Activated T-cell treated with anti-CD3 and anti-CD28 coated beads for 1 hour (primary cell): Measurements from ENCODE around the gene CDKL5.

Source experiments
- DNase-seq: peaks from one replicate; pipeline ENCODE4 v3.0.0-alpha.2; 2020; ENCODE audit warnings: low read depth

Gene CDKL5

DNA sequence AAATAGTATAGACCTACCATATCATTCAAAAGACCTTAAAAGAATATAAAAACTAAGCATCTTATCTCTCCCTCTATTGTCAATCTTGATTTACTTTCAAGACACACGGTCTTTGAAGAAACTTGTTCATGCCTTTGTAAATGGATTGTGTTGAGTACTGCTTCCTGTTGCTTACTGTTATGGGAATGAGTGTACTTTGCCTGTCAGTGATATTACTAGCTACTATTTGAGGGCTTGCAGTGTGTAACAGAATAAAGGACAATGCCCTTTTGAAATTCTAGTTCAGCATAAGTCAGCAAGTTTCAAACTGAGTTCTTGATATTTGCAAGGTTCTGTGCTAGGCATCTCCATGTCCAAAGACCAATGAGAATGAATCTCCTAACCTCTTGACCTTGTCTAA, 36.0 kb downstream of the CDKL5 start:
- no peak for DNase-seq

DNA sequence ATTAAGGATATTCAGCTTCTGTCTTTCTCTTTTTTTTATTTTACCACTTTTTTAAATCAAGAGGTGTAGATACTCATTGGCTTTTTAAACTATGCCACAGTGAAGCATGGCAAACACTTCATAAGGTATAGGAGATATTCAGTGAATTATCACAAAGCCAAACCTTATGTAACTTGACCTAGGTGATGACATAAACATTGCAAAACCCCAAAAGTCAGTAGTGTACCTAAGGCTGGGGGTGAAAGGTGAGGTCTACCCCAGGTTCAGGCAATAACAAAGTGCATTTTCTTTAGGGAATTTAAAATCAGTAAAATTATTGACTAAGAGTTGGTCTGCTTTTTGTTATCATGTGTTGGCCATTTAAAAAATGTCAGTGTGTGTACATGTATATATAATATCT, 39.1 kb downstream of the CDKL5 start:
- DNase-seq = no peak

DNA sequence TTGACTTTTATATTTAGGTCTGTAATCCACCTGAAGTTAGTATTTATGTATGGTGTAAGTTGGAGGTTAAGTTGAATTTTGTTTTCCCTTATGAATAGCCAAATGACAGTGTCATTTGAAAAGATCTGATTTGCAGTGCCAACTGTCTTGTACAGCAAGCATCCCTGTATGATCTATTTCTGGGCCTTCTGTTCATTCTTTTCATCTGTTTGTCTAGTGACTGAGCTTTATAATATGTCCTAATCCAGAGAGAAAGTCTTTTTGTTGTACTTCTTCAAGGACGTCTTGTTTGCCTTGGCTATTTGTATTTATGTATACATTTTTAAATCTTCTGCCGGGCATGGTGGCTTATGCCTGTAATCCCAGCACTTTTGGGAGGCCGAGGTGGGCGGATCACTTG, 39.6 kb downstream of the CDKL5 start:
- no peak for DNase-seq

DNA sequence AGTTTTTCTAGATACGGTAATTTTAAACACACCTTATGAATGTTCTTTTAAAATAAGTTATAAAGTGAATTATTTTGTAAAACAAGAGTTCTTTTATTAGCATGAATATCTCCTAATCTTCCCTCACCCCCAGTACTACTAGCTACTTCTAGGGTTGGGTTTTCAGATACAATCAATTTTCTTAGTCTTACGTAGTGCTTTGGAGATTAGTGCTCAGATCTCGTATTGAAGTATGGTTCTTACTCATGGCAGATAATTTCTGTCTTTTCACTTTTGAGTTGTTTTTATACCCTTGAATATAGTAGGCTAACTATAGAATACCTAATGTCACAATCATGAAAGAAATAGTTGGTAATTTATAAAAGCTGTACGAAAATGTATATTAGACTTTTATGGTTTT, 43.2 kb downstream of the CDKL5 start:
- no peak for DNase-seq

DNA sequence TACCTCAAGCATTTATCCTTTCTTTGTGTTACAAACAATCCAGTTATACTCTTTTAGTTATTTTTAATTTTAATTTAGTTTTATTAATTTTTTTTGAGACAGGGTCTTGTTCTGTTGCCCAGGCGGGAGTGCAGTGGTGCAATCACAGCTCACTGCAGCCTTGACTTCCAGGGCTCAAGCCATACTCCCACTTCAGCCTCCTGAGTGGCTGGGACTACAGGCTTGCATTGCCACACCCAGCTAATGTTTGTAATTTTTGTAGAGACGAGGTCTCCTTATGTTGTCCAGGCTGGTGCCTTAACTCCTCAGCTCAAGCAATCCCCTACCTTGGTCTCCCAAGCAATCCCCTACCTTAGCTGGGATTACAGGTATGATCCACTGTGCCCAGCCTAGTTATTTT, 45.9 kb downstream of the CDKL5 start:
- DNase-seq = no peak

DNA sequence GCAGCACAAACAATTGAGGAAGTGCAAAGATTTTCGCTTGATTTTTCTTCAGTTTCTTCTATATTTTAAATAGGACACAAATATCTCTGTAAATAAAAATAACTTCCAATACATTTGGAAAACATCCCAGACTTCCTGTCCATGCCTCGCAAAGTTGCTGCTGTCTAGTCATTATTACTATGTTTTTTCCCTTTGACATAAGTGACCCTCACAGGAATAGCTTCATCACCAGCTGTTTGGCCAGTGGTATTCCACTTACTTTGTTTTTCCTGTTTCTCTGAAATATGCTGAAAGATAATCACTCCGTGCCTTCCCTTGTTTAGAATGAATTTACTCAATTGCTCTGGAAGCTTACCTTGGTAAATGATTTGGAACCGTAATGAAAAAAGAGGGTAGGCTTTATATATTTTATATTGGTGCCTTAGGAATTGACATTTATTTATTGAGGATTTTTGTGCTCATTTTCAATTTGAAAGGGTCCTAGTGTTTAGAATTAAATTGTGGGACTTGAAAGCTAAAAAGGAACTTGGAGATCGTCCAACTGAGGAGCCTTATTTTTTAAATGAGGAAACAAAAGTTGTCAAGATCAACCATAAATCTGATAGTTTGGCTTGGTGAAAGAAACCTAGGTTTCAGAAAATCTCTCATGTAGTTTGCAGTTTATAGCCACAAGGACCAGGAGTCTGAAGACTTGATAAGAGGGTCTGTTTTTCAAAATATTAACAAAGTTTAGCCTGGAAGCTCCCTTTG, 65.6 kb downstream of the CDKL5 start:
- DNase-seq = no peak

DNA sequence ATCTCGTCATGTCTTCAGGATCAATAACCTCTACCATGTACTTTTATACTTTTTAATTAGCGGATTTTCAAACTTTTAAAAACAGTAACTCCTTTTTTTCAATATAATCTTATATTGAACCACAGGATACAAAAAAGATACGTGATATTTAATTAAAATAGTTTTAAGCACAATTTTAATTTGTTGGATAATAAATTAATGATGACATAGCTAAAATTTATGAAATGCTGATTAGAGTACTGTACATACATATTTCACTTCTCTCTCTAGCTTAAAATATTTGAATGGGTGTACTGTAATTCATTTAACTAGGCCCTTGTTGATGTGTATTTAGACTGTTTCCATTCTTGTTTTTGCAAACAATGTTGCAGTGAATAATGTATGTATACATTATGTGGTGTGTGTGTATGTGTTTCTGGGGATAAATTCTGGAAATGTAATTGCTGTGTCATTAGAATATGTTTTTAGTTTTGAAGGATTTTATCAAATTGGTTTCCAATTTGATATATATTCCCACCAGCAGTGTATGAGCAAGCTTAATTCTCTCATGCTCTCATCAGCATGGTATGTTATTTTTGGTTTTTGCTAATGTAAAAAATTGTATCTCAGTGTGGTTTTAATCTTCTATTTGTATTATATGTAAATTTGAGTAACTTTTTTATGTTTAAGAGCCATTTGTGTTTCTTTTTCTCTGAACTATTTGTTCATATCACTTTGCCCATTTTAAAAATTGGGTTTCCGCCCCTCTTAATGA, 66.4 kb downstream of the CDKL5 start:
- DNase-seq = no peak

DNA sequence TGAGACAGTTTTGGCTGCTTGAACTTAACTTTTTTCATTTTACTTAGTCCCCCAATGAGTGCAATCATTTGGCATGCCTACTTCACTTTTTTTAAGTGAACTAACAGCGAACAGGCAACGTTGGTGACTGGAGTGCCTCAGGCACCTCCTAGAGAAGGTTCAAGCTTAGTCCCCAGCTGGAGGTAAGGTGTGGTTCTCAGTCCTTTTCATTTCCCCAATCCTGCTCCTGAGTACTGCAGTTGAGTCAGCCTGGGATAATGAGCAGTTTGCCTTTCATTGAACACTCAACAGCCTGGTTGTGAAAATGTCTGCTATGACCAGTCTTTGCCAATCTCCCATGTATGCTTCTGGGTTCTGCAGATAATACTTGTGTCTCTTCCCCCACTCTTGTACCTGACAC, 109.5 kb downstream of the CDKL5 start:
- DNase-seq = no peak

DNA sequence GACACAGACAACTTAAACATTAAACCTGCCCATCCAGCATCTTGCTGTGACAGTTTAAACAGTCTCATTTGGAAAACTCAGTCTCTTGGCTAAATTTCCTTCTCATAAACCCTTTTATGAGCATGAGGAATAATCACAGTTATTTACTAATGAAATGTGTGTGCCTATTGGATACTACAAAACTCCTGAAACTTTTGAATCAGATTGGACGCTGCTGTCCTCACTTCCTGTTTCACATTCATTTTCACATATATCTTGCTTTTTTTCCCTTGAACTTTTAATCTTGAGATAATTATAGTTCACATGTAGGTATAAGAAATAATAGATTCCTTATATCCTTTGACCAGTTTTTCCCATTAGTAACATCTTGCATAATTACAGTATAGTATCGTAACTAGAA, 111.7 kb downstream of the CDKL5 start:
- DNase-seq = no peak

DNA sequence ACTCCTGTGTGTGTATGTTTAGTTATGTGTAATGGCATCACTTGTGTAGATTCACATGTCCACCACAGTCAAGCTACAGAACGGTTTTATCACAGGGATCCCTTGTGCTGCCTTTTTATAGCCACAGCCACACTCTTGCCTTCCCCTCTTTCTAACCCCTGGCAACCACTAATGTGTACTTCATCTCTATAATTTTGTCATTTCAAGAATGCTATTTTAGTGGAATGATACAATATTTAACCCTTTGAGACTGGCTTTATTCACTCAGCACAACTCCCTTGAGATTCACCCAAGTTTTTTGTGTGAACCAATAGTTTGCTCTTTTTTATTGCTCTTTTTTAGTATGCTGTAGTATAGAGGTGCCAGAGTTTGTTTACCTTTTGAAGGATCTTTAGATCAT, 112.1 kb downstream of the CDKL5 start:
- no peak for DNase-seq

DNA sequence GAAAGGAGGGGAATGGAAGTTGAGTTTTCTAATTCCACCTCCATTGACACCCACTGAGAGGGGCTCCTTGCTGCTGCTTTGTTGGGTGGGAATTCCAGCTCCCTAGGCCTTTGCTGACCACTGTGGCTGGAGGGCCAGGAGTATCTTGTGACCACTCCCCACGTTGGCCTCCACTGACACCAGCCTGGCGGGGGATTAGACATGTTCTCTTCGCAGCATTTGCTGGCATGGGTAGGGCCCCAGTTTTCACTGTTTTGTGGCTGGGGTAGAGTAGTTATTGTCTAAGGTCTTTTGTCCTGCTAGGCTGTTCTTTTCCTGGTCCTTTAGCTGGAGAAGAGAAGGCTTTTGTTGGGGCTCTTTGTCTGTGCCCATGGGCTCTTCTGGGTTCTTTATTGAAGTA, 116.7 kb downstream of the CDKL5 start:
- no peak for DNase-seq

DNA sequence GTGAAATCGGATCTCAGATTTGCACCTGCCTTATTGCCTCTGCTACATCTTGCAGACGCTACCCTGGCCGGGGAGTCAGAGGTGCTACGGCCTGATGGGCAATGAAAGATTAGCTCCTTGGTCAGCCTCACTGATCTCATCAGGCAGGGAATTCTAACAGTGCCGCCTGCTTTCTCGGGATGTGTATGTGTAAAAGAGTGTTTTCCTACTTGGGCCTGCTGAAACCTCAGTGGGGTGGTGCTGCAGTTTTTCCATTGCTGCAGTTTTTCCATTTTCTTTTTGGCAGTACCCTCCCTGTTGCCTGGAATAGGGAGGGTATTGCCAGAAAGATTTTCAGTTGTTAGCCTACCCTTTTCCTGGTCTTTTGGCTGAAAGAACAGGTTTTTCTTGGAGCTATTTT, 117.5 kb downstream of the CDKL5 start:
- no peak for DNase-seq

DNA sequence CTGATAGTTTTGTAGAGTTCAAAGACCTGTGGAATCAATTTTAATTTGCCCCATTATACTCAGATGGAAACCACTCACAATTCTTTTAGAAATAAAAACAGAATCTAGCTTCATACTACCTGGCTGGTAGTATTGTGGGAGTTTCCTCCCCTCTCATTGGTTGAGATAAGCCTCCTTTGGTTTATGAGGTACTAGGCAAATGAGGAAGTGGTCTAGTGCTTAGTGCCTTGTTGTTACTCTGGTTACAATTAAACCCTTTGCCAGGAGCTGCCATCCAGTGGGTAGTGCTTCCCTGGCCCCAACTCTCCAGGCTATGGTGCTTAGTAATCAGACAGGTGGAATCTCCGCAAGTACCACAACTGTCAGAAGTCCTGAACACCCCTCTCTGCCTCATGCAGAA, 118.3 kb downstream of the CDKL5 start:
- no peak for DNase-seq

DNA sequence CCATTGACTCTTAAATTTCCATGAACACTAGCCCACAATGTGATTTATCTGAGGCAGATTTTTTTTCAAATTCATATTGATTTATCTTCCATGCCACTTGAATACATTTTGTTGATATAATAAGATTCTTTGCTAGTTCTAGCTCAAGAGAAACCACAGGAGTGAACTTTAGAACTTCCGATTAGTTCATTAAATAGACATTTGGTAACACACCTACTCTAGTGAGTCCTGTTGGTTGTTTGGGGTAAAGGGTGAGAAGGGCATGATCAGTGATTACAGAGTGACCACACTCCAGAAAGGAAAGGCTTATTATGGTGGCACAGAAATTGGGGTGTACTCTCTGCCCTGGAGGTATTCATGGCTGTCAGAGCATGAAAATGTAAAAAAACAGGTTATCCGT, 120.4 kb downstream of the CDKL5 start:
- DNase-seq = no peak

DNA sequence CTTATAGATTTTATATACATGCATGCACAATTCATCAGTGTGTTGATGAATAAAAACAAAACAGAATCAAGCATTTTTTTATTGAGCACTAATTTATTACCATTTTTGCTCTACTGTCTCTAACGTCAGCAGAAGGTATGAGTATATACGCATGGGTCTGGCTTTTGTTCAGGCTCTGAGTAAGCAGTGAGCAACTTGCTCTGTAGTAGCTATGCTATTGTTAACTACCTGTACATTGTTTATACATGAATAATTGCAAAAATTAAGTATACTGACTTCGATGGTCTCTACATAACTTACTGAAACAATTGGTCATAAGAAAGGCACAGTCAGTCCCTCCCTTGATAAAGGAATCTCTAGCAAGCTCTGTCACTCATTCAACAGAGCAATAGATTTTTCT, 123.6 kb downstream of the CDKL5 start:
- DNase-seq = no peak

DNA sequence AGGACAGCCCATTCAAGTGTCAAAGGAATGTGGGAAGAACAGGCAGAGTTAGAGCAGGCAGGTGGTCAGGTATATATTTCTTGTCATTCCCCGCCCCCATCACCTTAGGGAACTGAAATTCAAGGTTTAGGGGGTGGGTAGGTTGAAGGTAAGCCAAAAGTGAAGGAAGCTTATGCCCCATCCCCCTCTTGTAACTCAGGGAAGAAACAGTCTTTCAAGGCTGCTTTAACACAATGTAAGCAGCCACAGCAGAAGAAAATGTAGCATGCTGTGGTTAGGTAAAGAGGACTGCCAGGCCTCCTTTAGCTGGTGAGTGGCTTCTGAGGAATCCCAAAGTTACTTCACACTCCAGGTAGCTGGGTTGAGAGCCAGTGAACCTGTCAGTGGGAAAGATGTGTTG, 124.2 kb downstream of the CDKL5 start:
- no peak for DNase-seq

DNA sequence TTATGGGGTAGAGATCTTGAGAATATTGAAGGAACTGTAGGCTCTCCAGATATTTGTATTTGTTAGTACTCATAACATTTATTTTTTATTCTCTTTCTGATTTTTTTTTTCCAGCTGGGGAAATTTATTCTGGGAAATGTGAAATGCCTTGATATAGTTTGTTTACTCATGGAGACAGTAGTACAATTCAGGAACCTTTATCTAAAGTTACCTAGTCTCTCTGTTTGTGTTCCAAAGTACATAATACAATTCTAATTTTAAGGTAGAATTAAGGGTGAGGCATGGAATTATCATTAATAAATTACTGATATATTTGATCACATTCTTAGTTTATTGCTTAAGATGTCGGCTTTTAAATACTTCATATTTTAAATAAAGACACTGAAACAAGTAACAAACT, 132.5 kb downstream of the CDKL5 start:
- no peak for DNase-seq

DNA sequence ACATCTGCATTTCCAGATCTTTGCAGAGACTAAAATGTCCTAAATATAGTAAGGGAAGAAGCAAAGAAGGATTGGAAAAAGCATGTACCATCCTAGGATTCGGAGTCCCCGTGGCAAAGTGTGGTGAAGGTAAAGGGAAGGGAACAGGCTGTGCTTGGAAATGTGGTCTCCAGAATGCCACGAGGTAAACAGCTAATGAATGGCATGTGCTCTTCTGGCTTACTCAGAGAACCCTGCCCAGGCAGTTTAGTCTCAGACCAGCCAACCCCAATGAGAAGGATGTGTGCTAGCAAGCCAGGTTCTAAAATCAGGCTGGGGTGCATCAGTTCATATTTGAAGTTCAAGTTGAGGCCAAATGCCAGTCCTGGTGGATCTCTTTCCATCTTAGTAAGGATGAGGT, 133.4 kb downstream of the CDKL5 start:
- no peak for DNase-seq

DNA sequence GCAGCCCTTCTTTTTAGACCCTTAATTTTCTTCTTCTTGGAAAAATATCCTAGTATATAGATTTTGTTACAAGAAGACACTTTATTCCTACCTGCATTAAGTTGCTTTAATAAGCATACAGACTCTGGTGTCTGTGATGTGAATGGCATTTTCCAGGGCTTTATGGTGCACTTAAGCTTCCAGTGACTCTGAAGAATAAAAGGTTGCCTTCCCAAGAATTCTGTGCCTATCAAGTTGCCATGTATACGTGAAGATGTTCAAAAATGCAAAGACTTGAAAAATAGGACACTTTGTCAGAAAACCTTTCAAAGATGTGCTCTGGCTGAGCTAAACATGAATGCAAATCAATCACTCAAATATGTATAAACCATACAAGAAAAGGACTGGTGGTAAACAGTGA, 135.6 kb downstream of the CDKL5 start:
- no peak for DNase-seq

DNA sequence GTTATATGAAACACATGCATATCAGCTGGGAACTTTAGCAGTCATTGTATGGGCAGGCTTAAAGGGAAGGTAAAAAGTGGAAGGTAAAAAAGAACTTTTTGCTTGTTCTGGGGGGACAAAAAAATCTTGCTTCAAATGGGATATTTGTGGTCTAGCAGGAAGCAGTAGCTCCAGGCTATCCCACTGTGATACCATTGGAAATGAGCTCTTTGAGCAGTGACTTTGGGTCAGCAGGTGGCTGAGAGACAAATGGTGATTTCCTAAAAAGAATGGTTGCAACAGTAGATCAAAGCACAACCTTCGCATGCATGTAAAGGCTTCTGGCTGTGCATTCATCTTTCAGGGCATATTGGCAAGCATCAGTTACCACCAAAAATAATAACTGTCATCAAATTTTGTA, 140.3 kb downstream of the CDKL5 start:
- DNase-seq = no peak

DNA sequence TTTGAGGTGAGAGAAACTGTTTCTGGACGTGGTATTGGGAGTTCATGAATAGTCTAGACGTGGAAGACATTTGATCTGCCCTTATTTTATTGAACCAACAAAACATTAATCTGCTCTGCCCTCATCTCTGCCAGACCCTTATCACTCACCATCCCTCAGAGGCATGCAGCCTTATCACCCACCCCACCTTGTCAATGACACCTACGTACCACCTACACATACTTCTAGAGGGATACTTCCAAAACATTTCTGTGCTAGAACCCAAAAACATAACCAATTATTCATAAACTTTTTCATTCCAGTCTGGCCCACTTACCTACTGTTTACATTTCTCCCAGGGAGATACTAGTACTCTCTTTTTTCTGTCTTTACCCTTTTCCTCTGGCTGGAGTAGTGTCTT, 141.3 kb downstream of the CDKL5 start:
- no peak for DNase-seq

DNA sequence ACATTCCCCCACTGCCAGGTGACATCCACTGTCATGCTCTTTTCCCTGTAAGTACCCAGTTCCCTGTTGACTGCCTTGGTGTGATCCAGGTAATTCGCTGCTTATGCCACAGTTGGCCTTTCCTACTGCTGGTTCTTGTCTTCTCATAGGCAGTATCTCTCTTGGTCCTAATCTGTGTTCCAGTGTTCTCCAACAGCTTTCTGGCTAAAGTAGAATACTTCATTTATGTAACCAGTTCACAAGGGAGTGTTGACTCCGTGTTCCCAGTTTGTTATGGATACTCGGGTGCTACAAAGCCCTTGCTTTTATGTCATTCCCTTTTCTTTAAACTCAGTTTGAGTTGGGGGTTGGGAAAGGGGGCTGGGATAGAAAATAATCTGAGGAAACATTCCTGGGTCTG, 148.1 kb downstream of the CDKL5 start:
- DNase-seq = no peak

DNA sequence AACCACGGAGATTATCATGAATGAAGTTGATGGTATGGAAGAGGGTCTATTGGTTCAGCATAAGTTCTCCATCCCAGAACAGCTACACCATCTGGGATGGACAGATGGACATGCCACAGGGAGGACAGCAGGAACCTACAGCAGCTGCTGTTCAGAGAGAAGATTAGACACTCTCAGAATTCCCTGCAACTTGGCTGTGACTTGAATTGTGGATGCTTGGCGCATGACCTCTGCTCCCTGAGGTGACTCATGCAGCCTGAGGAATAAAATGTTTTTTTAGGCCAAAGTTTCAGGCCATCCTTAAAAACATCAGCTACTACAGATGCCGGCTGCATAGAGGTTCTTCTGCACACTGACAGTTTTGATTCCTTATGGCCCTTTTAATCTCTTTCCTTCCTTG, 149.2 kb downstream of the CDKL5 start:
- no peak for DNase-seq

DNA sequence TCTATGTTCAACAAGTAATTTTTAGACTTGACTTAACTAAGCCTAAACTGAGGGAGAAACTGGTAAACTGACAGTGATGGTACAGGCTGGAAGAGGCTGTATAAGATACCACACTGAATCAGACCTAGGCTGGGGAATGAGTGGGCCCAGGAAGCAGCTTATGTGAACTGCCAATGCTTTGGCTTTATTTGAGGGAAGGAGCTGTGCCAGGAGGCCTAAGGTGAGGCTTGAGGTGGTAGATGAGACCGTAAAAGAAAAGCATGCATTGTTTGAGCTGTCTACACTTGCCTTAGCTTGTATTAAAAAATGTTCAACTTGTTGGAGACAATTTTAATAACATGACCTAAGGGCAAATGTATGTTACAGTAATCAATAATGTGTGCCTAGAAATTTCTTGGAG, 150.3 kb downstream of the CDKL5 start:
- DNase-seq = no peak
